H9 (cell line): ENCODE results near the gene MPP7. TPM values are rescaled to one million over a fixed set of nuclear protein-coding genes. Genes with fewer than 3 reads are reported as not detected.

Source experiments
- DNase-seq: peaks from one replicate; pipeline ENCODE4 v3.0.0-alpha.2; 2017
- H2AFZ ChIP-seq: one replicate; pipeline ENCODE4 v1.6.1; 2013; ENCODE audit warnings: mild to moderate bottlenecking, low read length, control low read depth, moderate library complexity
- H2AK5ac ChIP-seq: 2 replicates; pipeline ENCODE4 v1.6.1; 2013; ENCODE audit warnings: low read length, control low read depth, mixed read lengths; ENCODE audit not compliant: insufficient read length
- H2BK120ac ChIP-seq: one replicate; pipeline ENCODE4 v1.6.1; 2013; ENCODE audit warnings: low read depth, mild to moderate bottlenecking, low read length, control low read depth, inconsistent platforms; ENCODE audit not compliant: poor library complexity, severe bottlenecking
- H2BK12ac ChIP-seq: 2 replicates; pipeline ENCODE4 v1.6.1; 2013; ENCODE audit warnings: low read length, control low read depth, mixed read lengths, low read depth; ENCODE audit not compliant: insufficient read length
- H2BK15ac ChIP-seq: 2 replicates; pipeline ENCODE4 v1.6.1; 2013; ENCODE audit warnings: low read depth, low read length, control low read depth
- H2BK20ac ChIP-seq: one replicate; pipeline ENCODE4 v1.6.1; 2013; ENCODE audit warnings: low read depth, mild to moderate bottlenecking, low read length, control low read depth, inconsistent platforms; ENCODE audit not compliant: poor library complexity, severe bottlenecking
- H2BK5ac ChIP-seq: 2 replicates; pipeline ENCODE4 v1.6.1; 2013; ENCODE audit warnings: low read length, control low read depth, mixed read lengths; ENCODE audit not compliant: insufficient read length
- H3K14ac ChIP-seq: 2 replicates; pipeline ENCODE4 v1.6.1; 2013; ENCODE audit warnings: low read length, control low read depth; ENCODE audit not compliant: insufficient read depth
- H3K18ac ChIP-seq: 2 replicates; pipeline ENCODE4 v1.6.1; 2013; ENCODE audit warnings: low read depth, mild to moderate bottlenecking, mixed read lengths, low read length, control low read depth; ENCODE audit not compliant: insufficient read length
- H3K23ac ChIP-seq: 2 replicates; pipeline ENCODE4 v1.6.1; 2013; ENCODE audit warnings: low read length, control low read depth, mixed read lengths, low read depth; ENCODE audit not compliant: insufficient read length
- H3K23me2 ChIP-seq: 2 replicates; pipeline ENCODE4 v1.6.1; 2013; ENCODE audit warnings: low read depth, mild to moderate bottlenecking, mixed read lengths, low read length, control low read depth; ENCODE audit not compliant: insufficient read length, poor library complexity, severe bottlenecking
- H3K27ac ChIP-seq: 2 replicates; pipeline ENCODE4 v1.5.1; 2013; ENCODE audit warnings: low read length, control low read depth, mixed read lengths, low read depth; ENCODE audit not compliant: insufficient read length
- H3K27me3 ChIP-seq: 2 replicates; pipeline ENCODE4 v1.6.1; 2013; ENCODE audit warnings: low read length, control low read depth, inconsistent platforms; ENCODE audit not compliant: insufficient read depth
- H3K4ac ChIP-seq: 2 replicates; pipeline ENCODE4 v1.6.1; 2013; ENCODE audit warnings: low read depth, mild to moderate bottlenecking, control low read depth, inconsistent platforms, low read length, moderate library complexity
- H3K4me1 ChIP-seq: 2 replicates; pipeline ENCODE4 v1.6.1; 2013; ENCODE audit warnings: low read length, control low read depth, inconsistent platforms; ENCODE audit not compliant: insufficient read depth
- H3K4me2 ChIP-seq: 2 replicates; pipeline ENCODE4 v1.6.1; 2013; ENCODE audit warnings: low read length, control low read depth, mixed read lengths; ENCODE audit not compliant: insufficient read length, insufficient read depth
- H3K56ac ChIP-seq: 2 replicates; pipeline ENCODE4 v1.6.1; 2013; ENCODE audit warnings: low read depth, mild to moderate bottlenecking, mixed read lengths, low read length, control low read depth; ENCODE audit not compliant: insufficient read length
- H3K79me1 ChIP-seq: 2 replicates; pipeline ENCODE4 v1.6.1; 2013; ENCODE audit warnings: low read depth, mild to moderate bottlenecking, moderate library complexity, low read length, control low read depth, inconsistent platforms; ENCODE audit not compliant: insufficient read depth, poor library complexity, severe bottlenecking
- H3K79me2 ChIP-seq: 2 replicates; pipeline ENCODE4 v1.6.1; 2013; ENCODE audit warnings: low read length, control low read depth, inconsistent platforms; ENCODE audit not compliant: insufficient read depth
- H3K9ac ChIP-seq: 2 replicates; pipeline ENCODE4 v1.6.1; 2013; ENCODE audit warnings: low read length, control low read depth, mixed read lengths; ENCODE audit not compliant: insufficient read length; ENCODE audit errors: extremely low read depth
- H3K9me3 ChIP-seq: one replicate; pipeline ENCODE4 v1.6.1; 2013; ENCODE audit warnings: low read depth, low read length, inconsistent platforms; ENCODE audit not compliant: control insufficient read depth
- H3T11ph ChIP-seq: one replicate; pipeline ENCODE4 v1.6.1; 2013; ENCODE audit warnings: mild to moderate bottlenecking, low read length, control low read depth, inconsistent platforms
- H4K20me1 ChIP-seq: one replicate; pipeline ENCODE4 v1.6.1; 2013; ENCODE audit not compliant: control insufficient read depth, insufficient read length, insufficient read depth
- H4K5ac ChIP-seq: 2 replicates; pipeline ENCODE4 v1.6.1; 2013; ENCODE audit warnings: low read depth, mild to moderate bottlenecking, mixed read lengths, low read length, control low read depth; ENCODE audit not compliant: insufficient read length
- H4K8ac ChIP-seq: replicated peaks from 2 replicates; pipeline ENCODE4 v1.6.1; 2013; ENCODE audit warnings: low read length, control low read depth, mixed read lengths, low read depth; ENCODE audit not compliant: insufficient read length
- H4K91ac ChIP-seq: 2 replicates; pipeline ENCODE4 v1.6.1; 2013; ENCODE audit warnings: low read depth, mild to moderate bottlenecking, moderate library complexity, mixed read lengths, low read length, control low read depth; ENCODE audit not compliant: insufficient read length
- H3K27ac Mint-ChIP-seq, 3 experiments: 2 replicates in 2 of 3; 3 replicates in 1 of 3; pipeline ENCODE4 v1.8.0; 2020 to 2021; ENCODE audit warnings: mixed read lengths in 3 of 3, mild to moderate bottlenecking in 1 of 3, moderate library complexity in 1 of 3
- H3K27me3 Mint-ChIP-seq: 2 replicates; pipeline ENCODE4 v1.8.0; 2021; ENCODE audit warnings: low read depth, mild to moderate bottlenecking, moderate library complexity, mixed read lengths
- H3K36me3 Mint-ChIP-seq, 3 experiments: 2 replicates in 2 of 3; 3 replicates in 1 of 3; pipeline ENCODE4 v1.8.0; 2020 to 2021; ENCODE audit warnings: low read depth in 3 of 3, mixed read lengths in 3 of 3; ENCODE audit not compliant: insufficient read depth in 1 of 3
- H3K4me1 Mint-ChIP-seq, 2 experiments: 2 replicates each; pipeline ENCODE4 v1.8.0; 2020; ENCODE audit warnings: mixed read lengths in 2 of 2
- H3K4me3 Mint-ChIP-seq, 2 experiments: 2 replicates in 1 of 2; 3 replicates in 1 of 2; pipeline ENCODE4 v1.8.0; 2020 to 2021; ENCODE audit warnings: mild to moderate bottlenecking in 2 of 2, mixed read lengths in 2 of 2, moderate library complexity in 1 of 2
- H3K9me3 Mint-ChIP-seq, 2 experiments: 2 replicates in 1 of 2; 3 replicates in 1 of 2; pipeline ENCODE4 v1.8.0; 2020; ENCODE audit warnings: mild to moderate bottlenecking in 2 of 2, mixed read lengths in 2 of 2, moderate library complexity in 1 of 2
- WGBS: extraction: QIAGEN DNeasy Blood & Tissue Kit; methylation state at CpG from one replicate; pipeline ENCODE4 v1.1.7; 2013; ENCODE audit warnings: missing lambda C conversion rate, low lambda C conversion rate, mixed read lengths; ENCODE audit not compliant: insufficient read length; ENCODE audit errors: extremely low coverage; 5-methylcytosine and 5-hydroxymethylcytosine counted together
- total RNA-seq: library from RNA; stranded (reverse); gene quantifications from 2 replicates; pipeline ENCODE4 v1.2.1, GENCODE V29; 2021
- TF ChIP-seq, protein P1 (sequence below): fragments of 200-600 bp; sonication (generic); conservative IDR thresholded peaks from 3 replicates; pipeline ENCODE4 v1.8.0; 2021; ENCODE audit warnings: antibody characterized with exemption, mild to moderate bottlenecking

MPP7 gene
- total RNA-seq, 1 experiment from 2014 or later: 6.9 TPM

DNA sequence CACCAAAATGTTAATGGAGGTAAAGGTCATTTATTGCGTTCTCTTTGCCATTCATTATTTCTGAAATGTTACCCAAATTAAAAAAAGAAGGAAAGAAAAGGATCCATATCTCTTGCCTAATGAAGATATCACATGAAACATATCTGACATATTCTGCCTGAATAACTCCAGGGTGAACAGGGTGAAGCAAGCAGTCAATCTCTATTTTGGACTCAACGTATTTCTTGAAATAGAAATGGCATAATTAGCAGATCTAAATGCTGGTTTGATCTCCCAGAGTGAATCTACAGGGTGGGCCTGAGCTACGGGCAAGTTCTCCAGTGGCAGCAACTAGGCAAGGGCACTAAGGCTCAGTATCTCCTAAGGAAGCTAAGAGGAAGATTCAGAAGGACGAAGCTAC is 24.0 kb downstream of the MPP7 start:
- H3K79me2 ChIP-seq: no peaks in the 10 kb centered on the region
- Mint-ChIP-seq H3K27me3 (no peaks in the 10 kb centered on the region), H3K4me1 (peaks cover 9 to 15% of the 10 kb centered on the region in 2 experiments), H3K27ac (no peak overlapping the region), H3K4me3 (no peak overlapping the region), H3K9me3 (no peaks in the 10 kb centered on the region), H3K36me3 (no peaks in the 10 kb centered on the region)
- H3K4me2 ChIP-seq: no peak overlapping the region
- no peaks in the 10 kb centered on the region for H3K9me3 ChIP-seq
- H3K18ac ChIP-seq: no peak overlapping the region
- H2BK12ac ChIP-seq: no peak overlapping the region
- no peak overlapping the region for H3K4ac ChIP-seq
- TF ChIP-seq, protein P1, sequence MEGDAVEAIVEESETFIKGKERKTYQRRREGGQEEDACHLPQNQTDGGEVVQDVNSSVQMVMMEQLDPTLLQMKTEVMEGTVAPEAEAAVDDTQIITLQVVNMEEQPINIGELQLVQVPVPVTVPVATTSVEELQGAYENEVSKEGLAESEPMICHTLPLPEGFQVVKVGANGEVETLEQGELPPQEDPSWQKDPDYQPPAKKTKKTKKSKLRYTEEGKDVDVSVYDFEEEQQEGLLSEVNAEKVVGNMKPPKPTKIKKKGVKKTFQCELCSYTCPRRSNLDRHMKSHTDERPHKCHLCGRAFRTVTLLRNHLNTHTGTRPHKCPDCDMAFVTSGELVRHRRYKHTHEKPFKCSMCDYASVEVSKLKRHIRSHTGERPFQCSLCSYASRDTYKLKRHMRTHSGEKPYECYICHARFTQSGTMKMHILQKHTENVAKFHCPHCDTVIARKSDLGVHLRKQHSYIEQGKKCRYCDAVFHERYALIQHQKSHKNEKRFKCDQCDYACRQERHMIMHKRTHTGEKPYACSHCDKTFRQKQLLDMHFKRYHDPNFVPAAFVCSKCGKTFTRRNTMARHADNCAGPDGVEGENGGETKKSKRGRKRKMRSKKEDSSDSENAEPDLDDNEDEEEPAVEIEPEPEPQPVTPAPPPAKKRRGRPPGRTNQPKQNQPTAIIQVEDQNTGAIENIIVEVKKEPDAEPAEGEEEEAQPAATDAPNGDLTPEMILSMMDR: no peak
- no peak overlapping the region for H2BK20ac ChIP-seq
- H4K20me1 ChIP-seq: no peaks in the 10 kb centered on the region
- H3K4me1 ChIP-seq: no peaks in the 10 kb centered on the region
- H4K8ac ChIP-seq: no peak overlapping the region
- H3K79me1 ChIP-seq: no peaks in the 10 kb centered on the region
- no peak overlapping the region for H3T11ph ChIP-seq
- no peak overlapping the region for H4K91ac ChIP-seq
- no peak overlapping the region for H3K27ac ChIP-seq
- no peak overlapping the region for H3K14ac ChIP-seq
- no peak overlapping the region for H2BK15ac ChIP-seq
- no peak for DNase-seq
- no peak overlapping the region for H2AK5ac ChIP-seq
- H3K23me2 ChIP-seq: no peaks in the 10 kb centered on the region
- WGBS: no CpG with 5 or more reads among the region's 4 CpGs
- H3K23ac ChIP-seq: no peak overlapping the region
- H3K27me3 ChIP-seq: no peaks in the 10 kb centered on the region
- no peak overlapping the region for H4K5ac ChIP-seq
- H3K9ac ChIP-seq: no peak overlapping the region
- H2AFZ ChIP-seq: no peak overlapping the region
- no peak overlapping the region for H2BK5ac ChIP-seq
- H2BK120ac ChIP-seq: no peak overlapping the region
- no peak overlapping the region for H3K56ac ChIP-seq
